K562 (cell line): Measurements from ENCODE around the gene GPX1. TPM values are rescaled to one million over a fixed set of nuclear protein-coding genes. Genes with fewer than 3 reads are reported as not detected.

Experiments used
- ATAC-seq: fragments of 200-7000 bp; cut with Tn5 transposase; 3 replicates; pipeline ENCODE4 v1.9.1; 2020; ENCODE audit warnings: moderate library complexity
- BruUV-seq: library from RNA; stranded (reverse); fragments of 400-500 nt; replicated peaks from 2 replicates; lab custom pipeline; 2021; lab: Mats Ljungman, UMichigan
- CTCF ChIA-PET: fragments of 300-600 bp; formaldehyde crosslinking; extraction: SDS; loops from one replicate; lab custom pipeline; 2021; ENCODE audit warnings: low intra/inter-chr PET ratio; lab: Yijun Ruan, JAX
- POLR2A ChIA-PET: fragments of 300-600, 350-650 bp; sonication (Branson Sonifier 250); formaldehyde crosslinking; extraction: SDS; loops from one replicate; lab custom pipeline; 2021; ENCODE audit warnings: antibody characterized with exemption, inconsistent platforms; lab: Yijun Ruan, JAX
- DNase-seq, 4 experiments: peaks; one replicate each; pipeline versions ENCODE4 v3.0.0 to v3.0.0-alpha.2; 2011 to 2018; ENCODE audit warnings: low spot score in 3 of 4, mixed read lengths in 3 of 4; ENCODE audit errors: extremely low read depth in 1 of 4
- FAIRE-seq: peaks from 2 replicates; lab custom pipeline; 2011; peaks lifted over from hg19 to GRCh38; lab: Jason Lieb, UNC
- H2AFZ ChIP-seq: 2 replicates; pipeline ENCODE4 v1.6.0; 2011; ENCODE audit warnings: low read depth, low read length, control low read depth, inconsistent platforms
- H3K27ac ChIP-seq: fragments of 200-600 bp; 3 replicates; pipeline ENCODE4 v1.8.0; 2011; ENCODE audit warnings: low read depth, mild to moderate bottlenecking, control low read depth, inconsistent platforms, low read length, moderate library complexity, mixed read lengths; ENCODE audit errors: extremely low read depth
- H3K27me3 ChIP-seq, 2 experiments: fragments of 300-600 bp in 1 of 2; 2 replicates in 1 of 2; 3 replicates in 1 of 2; pipeline versions ENCODE4 v1.6.0 to v1.8.0; 2011; ENCODE audit warnings: inconsistent platforms in 2 of 2, low read length in 2 of 2, mild to moderate bottlenecking in 1 of 2, mixed read lengths in 1 of 2, moderate library complexity in 1 of 2; ENCODE audit not compliant: control insufficient read depth in 2 of 2, insufficient read depth in 2 of 2
- H3K36me3 ChIP-seq: fragments of 300-600 bp; 3 replicates; pipeline ENCODE4 v1.8.0; 2011; ENCODE audit warnings: mild to moderate bottlenecking, low read length, inconsistent platforms; ENCODE audit not compliant: control insufficient read depth, insufficient read depth
- H3K4me1 ChIP-seq, 2 experiments: fragments of 200-600 bp in 1 of 2; replicated peaks in 1 of 2; 2 replicates in 1 of 2; 3 replicates in 1 of 2; pipeline versions ENCODE4 v1.5.1 to v1.8.0; 2011; ENCODE audit warnings: inconsistent platforms in 2 of 2, low read length in 2 of 2, mild to moderate bottlenecking in 1 of 2, mixed read lengths in 1 of 2, moderate library complexity in 1 of 2; ENCODE audit not compliant: control insufficient read depth in 2 of 2, insufficient read depth in 2 of 2
- H3K4me2 ChIP-seq: 2 replicates; pipeline ENCODE4 v1.6.1; 2011; ENCODE audit warnings: low read length, control low read depth, inconsistent platforms, mixed read lengths; ENCODE audit not compliant: insufficient read depth
- H3K4me3 ChIP-seq: fragments of 200-600 bp; sonication (generic), shearing (Covaris generic); 2 replicates; pipeline ENCODE4 v1.5.1; 2016; ENCODE audit warnings: control low read depth, inconsistent platforms
- H3K79me2 ChIP-seq: fragments of 200-600 bp; 3 replicates; pipeline ENCODE4 v1.8.0; 2011; ENCODE audit warnings: low read length, inconsistent platforms; ENCODE audit not compliant: control insufficient read depth, insufficient read depth
- H3K9ac ChIP-seq, 2 experiments: 2 replicates each; pipeline versions ENCODE4 v1.6.0 to v1.6.1; 2011; ENCODE audit warnings: low read depth in 2 of 2, low read length in 2 of 2, control low read depth in 1 of 2, inconsistent platforms in 1 of 2, mild to moderate bottlenecking in 1 of 2, mixed read lengths in 1 of 2; ENCODE audit not compliant: insufficient read depth in 1 of 2
- H3K9me1 ChIP-seq: one replicate; pipeline ENCODE4 v1.6.0; 2011; ENCODE audit warnings: inconsistent platforms, mild to moderate bottlenecking, low read length, moderate library complexity; ENCODE audit not compliant: control insufficient read depth, insufficient read depth
- H3K9me3 ChIP-seq: replicated peaks from 2 replicates; pipeline ENCODE4 v1.5.1; 2011; ENCODE audit warnings: low read depth, low read length, inconsistent platforms; ENCODE audit not compliant: control insufficient read depth, insufficient read depth
- H4K20me1 ChIP-seq: replicated peaks from 2 replicates; pipeline ENCODE4 v1.6.1; 2011; ENCODE audit warnings: low read length, inconsistent platforms, mixed read lengths; ENCODE audit not compliant: control insufficient read depth, insufficient read depth
- AFF1 ChIP-seq, 2 experiments: fragments of 450-650 bp; IDR thresholded peaks; 2 replicates each; pipeline ENCODE4 v1.6.1; 2018; ENCODE audit warnings: mild to moderate bottlenecking in 2 of 2, low read depth in 1 of 2; ENCODE audit not compliant: partially characterized antibody in 2 of 2
- CREBBP ChIP-seq: IDR thresholded peaks from one replicate; pipeline ENCODE4 v1.6.1; 2012; ENCODE audit warnings: low read depth, mild to moderate bottlenecking, control low read depth, inconsistent platforms, low read length
- DEAF1 ChIP-seq: fragments of 450-650 bp; formaldehyde crosslinking; IDR thresholded peaks from 2 replicates; pipeline ENCODE4 v1.4.0; 2020; ENCODE audit warnings: mild to moderate bottlenecking, moderate library complexity
- EP400 ChIP-seq: fragments of 450-650 bp; IDR thresholded peaks from 2 replicates; pipeline ENCODE4 v1.6.1; 2017; ENCODE audit warnings: antibody characterized with exemption, mild to moderate bottlenecking, moderate library complexity
- NFE2L1 ChIP-seq: fragments of 450-650 bp; IDR thresholded peaks from 2 replicates; pipeline ENCODE4 v1.6.1; 2016; ENCODE audit warnings: missing genetic modification characterization, low read depth, mild to moderate bottlenecking, missing compliant biosample characterization, moderate library complexity, borderline replicate concordance
- NFIC ChIP-seq: fragments of 450-650 bp; IDR thresholded peaks from 2 replicates; pipeline ENCODE4 v1.6.1; 2017; ENCODE audit warnings: mild to moderate bottlenecking, inconsistent platforms
- NFYB ChIP-seq: IDR thresholded peaks from 2 replicates; pipeline ENCODE4 v1.6.1; 2011; ENCODE audit warnings: mild to moderate bottlenecking, moderate library complexity; ENCODE audit not compliant: insufficient read length; ENCODE audit errors: extremely low read depth
- POU5F1 ChIP-seq: fragments of 150-350 bp; IDR thresholded peaks from 2 replicates; pipeline ENCODE4 v1.6.1; 2014; ENCODE audit warnings: borderline replicate concordance, low read length, low read depth, mild to moderate bottlenecking; ENCODE audit not compliant: partially characterized antibody
- SAP30 ChIP-seq: fragments of 200-600 bp; sonication (generic); IDR thresholded peaks from 2 replicates; pipeline ENCODE4 v1.6.1; 2012; ENCODE audit warnings: borderline replicate concordance, low read depth, mild to moderate bottlenecking, moderate library complexity, low read length, control low read depth, inconsistent platforms; ENCODE audit not compliant: insufficient read depth, poor library complexity, severe bottlenecking
- SMARCA4 ChIP-seq: fragments of 450-650 bp; IDR thresholded peaks from 2 replicates; pipeline ENCODE4 v1.6.1; 2016
- SMARCC2 ChIP-seq: fragments of 450-650 bp; IDR thresholded peaks from 2 replicates; pipeline ENCODE4 v1.6.1; 2017; ENCODE audit warnings: antibody characterized with exemption, moderate library complexity, mild to moderate bottlenecking, low read depth
- SRSF7 ChIP-seq: fragments of 200-400 bp; formaldehyde crosslinking; optimal IDR thresholded peaks from 2 replicates; pipeline ENCODE3; 2017; ENCODE audit warnings: mild to moderate bottlenecking, low read depth, low read length
- TBP ChIP-seq: optimal IDR thresholded peaks from 2 replicates; pipeline ENCODE3; 2011; ENCODE audit warnings: low read depth, low read length, improper control_type of control experiment
- TCFL5 ChIP-seq: fragments of 250-450 bp; sonication (Bioruptor Pico); conservative IDR thresholded peaks from 2 replicates; pipeline ENCODE4 v1.6.1; 2021; ENCODE audit warnings: mild to moderate bottlenecking, moderate library complexity, matching md5 sums
- TEAD2 ChIP-seq: fragments of 450-650 bp; IDR thresholded peaks from 2 replicates; pipeline ENCODE4 v1.6.1; 2016; ENCODE audit warnings: missing genetic modification characterization, control low read depth, missing compliant biosample characterization
- ZNF184 ChIP-seq: sonication (generic); formaldehyde crosslinking; IDR thresholded peaks from 2 replicates; pipeline ENCODE4 v1.5.0; 2020; ENCODE audit warnings: missing genetic modification reagents
- ZNF507 ChIP-seq: conservative IDR thresholded peaks from 2 replicates; pipeline ENCODE4 v1.6.1; 2017; ENCODE audit warnings: missing genetic modification characterization, missing compliant biosample characterization
- ZNF583 ChIP-seq: fragments of 250-450 bp; sonication (Bioruptor Pico); IDR thresholded peaks from 2 replicates; pipeline ENCODE4 v1.4.0; 2020
- ZNF766 ChIP-seq: fragments of 200-800 bp; sonication (Bioruptor generic); conservative IDR thresholded peaks from 2 replicates; pipeline ENCODE4 v1.6.1; 2016; ENCODE audit warnings: missing genetic modification characterization, missing compliant biosample characterization
- WGBS: fragments of 100-300 bp; shearing (Covaris generic); methylation state at CpG from one replicate; pipeline ENCODE4 v1.1.6; 2016; ENCODE audit warnings: low coverage, mixed read lengths; ENCODE audit not compliant: insufficient coverage; ENCODE audit errors: missing lambda C conversion rate; 5-methylcytosine and 5-hydroxymethylcytosine counted together
- in situ Hi-C: fragments of 300-500 bp; cut with MboI; formaldehyde crosslinking; loops from 4 replicates; pipeline ENCODE4 v1.15.0; 2018; ENCODE audit warnings: inconsistent platforms, mixed read lengths
- intact Hi-C: fragments of 100-400 bp; cut with micrococcal nuclease; formaldehyde crosslinking; loops from 2 replicates; pipeline ENCODE4 v1.14.2; 2022
- polyA plus RNA-seq, 8 experiments: library from polyadenylated mRNA; depleted of rRNA in 4 of 8; stranded (reverse) in 5 of 8; unstranded in 3 of 8; fragments of >200 nt; fragmentation: Nextera tagmentation in 2 of 8; fragmentation: Illumina TruSeq in 1 of 8; extraction: Ambion mirVana in 2 of 8; extraction: Trizol in 1 of 8; gene quantifications; 2 replicates each; pipeline versions ENCODE4 v1.2.1 to v1.2.3, GENCODE V29; 2011 to 2014; ENCODE audit warnings: inconsistent platforms in 1 of 8, missing spikeins in 1 of 8
- total RNA-seq, 7 experiments: library from RNA; depleted of rRNA in 6 of 7; stranded (reverse); fragments of >200 nt in 6 of 7; fragmentation: Illumina TruSeq in 2 of 7; extraction: Trizol in 2 of 7; gene quantifications; 2 replicates each; pipeline versions ENCODE4 v1.2.1 to v1.2.3, GENCODE V29; 2011 to 2021; ENCODE audit warnings: low replicate concordance in 1 of 7

GPX1 gene
- total and polyA plus RNA-seq, 9 of the 15 experiments (the other 6 are each of a cell fraction or from before 2014, with no cell fraction given): 0.08 to 1.3 (median 0.21) TPM; not detected in 5

GRCh38 chr3:49324768-49325167, 33.4 kb downstream of the GPX1 start:
- ChIA-PET POLR2A (interaction anchor here (0.6 to 1.6 kb wide), 2 partner anchors 10 to 66 kb away, joined by 3 to 4 read pairs; no protein-coding TSS in a partner anchor), CTCF (no interaction called here)
- Histone ChIP-seq H3K4me3 (no peak overlapping the region), H2AFZ (no peak overlapping the region), H3K9ac (no peak overlapping the region), H3K27ac (no peak overlapping the region)
- in situ Hi-C loops (no loop called here), intact Hi-C loops (no loop called here)
- ATAC-seq: no peak
- TF ChIP-seq TCFL5 (CRISPR knock-in tag) (no peak), NFIC (no peak), SRSF7 (no peak), TEAD2 (tag) (no peak), AFF1 (IDR thresholded peaks at IDR 0.05; ENCODE audit: low read depth in 1 of 2, partially characterized antibody in 2 of 2) (no peak), EP400 (no peak), TBP (no peak), SMARCC2 (no peak), ZNF766 (CRISPR knock-in tag) (no peak), NFYB (no peak), ZNF184 (CRISPR knock-in tag) (no peak), SMARCA4 (no peak), DEAF1 (CRISPR knock-in tag) (no peak), ZNF507 (tag) (no peak), CREBBP (no peak), POU5F1 (no peak), ZNF583 (CRISPR knock-in tag) (no peak), NFE2L1 (tag) (no peak), SAP30 (no peak)
- TF ChIP-seq, all 486 proteins: peak for 0
- no peak for FAIRE-seq
- WGBS: 96% methylated on average over 6 of the region's 7 CpGs
- Histone ChIP-seq H3K9me1 (no peaks in the 10 kb centered on the region), H3K4me1 (no peaks in the 10 kb centered on the region), H3K9me3 (no peaks in the 10 kb centered on the region), H3K27me3 (no peaks in the 10 kb centered on the region), H3K79me2 (no peaks in the 10 kb centered on the region), H3K4me2 (no peak overlapping the region), H3K36me3 (peaks cover 73% of the 10 kb centered on the region), H4K20me1 (no peaks in the 10 kb centered on the region)
- DNase-seq: no peak
- BruUV-seq: no TSS peak
